Measurements from ENCODE around the gene ANO9.
"Not testable (repeated sequence)": the region's sequence is repeated elsewhere in the genome, so short reads cannot be mapped to it uniquely, and the experiment has no call there.

ANO9 gene

GRCh38 chr11:450809-451451, 9.1 kb upstream of the ANO9 start:
- DNase-seq: peak in 1 of 2 experiments; percentile 33

GRCh38 chr11:449889-450808, 8.3 kb upstream of the ANO9 start, which contains the start of gene PTDSS2:
TSS of gene PTDSS2 (plus strand) at chr11:450279. CDS start at chr11:450456, 177 bp downstream.
- DNase-seq: peak; percentile 91 to 95

DNA sequence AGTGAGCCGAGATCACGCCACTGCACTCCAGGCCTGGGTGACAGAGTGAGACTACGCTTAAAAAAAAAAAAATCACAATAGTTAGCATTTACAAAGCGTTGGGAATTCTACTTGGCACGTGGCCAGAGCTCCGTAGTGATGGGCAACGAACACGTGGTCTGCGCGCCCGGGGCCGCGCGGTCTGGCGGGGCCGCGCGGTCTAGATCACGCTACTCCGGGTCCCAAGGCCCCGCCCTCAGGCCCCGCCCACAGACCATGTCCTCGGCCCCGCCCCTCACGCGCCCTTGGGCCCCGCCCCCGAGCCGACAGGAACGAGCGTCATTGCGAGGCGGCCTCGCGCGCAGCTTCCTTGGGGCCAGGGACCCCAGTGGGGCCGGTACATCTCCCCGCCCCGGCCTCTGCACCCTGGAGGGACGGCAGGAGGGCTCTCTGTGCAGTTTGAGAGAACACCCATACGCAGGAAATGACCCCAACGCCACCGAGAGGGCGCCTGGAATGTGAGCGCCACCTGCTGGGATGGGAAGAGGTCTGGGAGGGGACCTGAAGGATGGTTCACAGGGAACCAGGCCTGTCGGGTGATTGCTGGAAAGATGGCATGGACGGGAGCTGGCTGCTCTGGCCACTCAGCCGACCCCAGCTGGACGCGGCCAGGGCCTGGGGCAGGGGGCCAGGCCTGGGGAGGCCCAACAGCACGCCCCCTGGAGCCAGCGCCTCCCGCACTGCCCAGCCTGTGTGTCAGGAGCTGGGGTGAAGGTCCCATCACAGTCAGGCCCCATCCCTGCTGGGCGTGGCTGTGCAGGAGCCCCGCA, 6.3 kb upstream of the ANO9 start:
- DNase-seq: peak; percentile 76 to 96

DNA sequence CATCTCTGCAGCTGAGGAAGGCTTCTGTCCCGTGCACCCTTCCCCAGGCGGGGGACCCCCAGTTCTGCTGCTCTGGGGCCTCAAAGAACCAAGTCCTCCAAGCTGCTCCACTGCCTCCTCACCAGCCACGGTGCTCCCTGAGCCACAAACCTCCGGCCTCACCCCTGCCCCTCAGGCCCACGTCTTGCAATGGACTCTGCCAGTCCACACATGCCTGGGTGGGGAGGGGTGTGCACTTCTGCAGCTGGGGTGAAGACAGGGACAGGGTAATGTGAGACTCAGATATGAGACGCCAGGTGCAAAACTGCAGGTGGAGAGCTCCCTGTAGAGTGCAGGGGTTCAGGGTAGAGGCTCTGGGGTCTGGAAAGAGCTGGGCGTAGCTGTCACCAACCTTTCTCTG, 5.1 kb upstream of the ANO9 start:
- no peak for DNase-seq

DNA sequence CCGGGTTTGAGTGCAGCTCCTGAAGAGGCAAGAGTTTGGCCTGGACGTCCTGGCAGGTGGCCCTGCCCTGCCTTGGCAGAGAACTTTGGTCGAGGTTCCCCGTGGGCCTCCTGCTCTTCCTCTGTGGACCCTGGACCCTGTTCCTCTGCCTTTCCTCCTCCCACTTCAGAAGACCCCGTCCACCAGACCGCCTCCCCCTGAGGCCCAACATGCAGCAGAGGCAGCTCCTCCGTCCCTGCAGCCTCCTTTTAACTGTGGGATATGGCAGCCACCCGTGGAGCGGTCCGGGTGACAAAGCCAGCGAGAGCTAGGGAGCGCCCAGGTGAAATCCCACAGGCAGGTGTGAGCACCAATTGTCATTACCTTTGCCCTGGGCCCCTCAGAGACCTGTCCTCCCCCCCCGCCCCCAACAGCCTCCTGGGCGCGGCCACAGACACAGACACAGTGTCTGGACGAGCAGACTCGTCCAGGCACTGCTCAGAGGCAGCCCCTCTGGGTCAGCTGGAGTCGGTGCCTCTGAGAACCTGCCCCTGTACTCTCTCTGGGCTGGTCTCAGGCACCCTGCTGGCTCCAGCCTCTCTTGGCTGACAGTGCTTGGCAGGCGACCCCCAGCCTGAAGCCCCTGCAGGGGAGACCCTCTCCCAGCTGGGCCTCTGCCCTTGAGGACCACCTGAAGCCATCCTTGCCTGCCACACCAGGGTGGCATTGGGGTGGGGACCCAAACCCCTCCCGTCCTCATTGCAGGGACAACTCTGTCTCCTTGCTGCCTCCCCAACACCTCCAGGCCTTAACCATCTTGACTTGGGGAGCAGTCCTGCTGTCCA, 4.2 kb upstream of the ANO9 start:
- DNase-seq: peak in 1 of 2 experiments; percentile 39

- no peak for DNase-seq
Observed at GRCh38 chr11:444396-445144, 2.8 kb upstream of the ANO9 start.

DNA sequence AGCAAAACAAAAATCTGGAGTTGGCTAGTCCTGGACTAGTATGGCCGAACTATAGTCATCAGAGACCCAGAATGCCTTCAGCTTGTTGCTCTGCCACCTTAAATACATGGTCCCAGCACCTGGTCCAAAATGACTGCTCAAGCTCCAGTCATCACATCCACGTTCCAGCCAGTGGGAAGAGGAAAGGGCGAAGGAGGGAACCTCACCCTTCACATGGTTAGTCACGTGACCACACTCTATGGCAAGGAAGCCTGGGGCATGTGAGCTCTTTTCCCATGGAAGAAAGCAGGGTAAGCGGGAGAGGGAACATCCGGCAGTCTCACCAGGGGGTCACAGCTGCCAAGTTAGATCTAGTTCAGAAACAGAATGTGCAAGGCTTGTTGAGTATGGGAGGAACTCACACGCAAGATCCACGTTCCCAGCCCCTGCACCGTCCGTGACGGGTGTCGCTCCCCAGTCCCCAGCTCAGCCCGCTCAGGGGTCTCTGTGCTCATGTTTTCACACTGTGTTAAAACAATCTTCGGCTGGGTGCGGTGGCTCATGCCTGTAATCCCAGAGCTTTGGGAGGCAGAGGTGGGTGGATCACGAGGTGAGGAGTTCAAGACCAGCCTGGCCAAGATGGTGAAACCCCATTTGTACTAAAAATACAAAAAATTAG, 1.9 kb upstream of the ANO9 start:
- no peak for DNase-seq

GRCh38 chr11:442611-443081, 835 bp upstream of the ANO9 start:
- no peak for DNase-seq

DNA sequence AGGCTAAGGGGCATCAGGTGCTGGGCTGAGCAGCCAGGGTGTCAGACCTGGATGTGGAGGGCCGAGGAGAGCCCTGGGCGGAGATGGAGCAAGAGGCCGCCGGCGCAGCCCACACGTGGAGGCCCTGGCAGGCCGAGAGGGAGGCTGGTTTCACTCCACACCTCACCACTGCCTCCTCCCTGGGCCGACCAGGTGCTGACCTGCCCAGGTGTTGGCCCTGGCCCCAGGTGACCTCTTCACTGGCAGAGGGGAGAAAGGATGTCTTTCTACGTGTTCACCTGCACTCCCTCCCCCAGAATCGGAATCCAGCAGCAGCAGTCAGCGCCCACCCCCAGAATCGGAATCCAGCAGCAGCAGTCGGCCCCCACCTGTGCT, 781 bp downstream of the ANO9 start:
- no peak for DNase-seq

DNA sequence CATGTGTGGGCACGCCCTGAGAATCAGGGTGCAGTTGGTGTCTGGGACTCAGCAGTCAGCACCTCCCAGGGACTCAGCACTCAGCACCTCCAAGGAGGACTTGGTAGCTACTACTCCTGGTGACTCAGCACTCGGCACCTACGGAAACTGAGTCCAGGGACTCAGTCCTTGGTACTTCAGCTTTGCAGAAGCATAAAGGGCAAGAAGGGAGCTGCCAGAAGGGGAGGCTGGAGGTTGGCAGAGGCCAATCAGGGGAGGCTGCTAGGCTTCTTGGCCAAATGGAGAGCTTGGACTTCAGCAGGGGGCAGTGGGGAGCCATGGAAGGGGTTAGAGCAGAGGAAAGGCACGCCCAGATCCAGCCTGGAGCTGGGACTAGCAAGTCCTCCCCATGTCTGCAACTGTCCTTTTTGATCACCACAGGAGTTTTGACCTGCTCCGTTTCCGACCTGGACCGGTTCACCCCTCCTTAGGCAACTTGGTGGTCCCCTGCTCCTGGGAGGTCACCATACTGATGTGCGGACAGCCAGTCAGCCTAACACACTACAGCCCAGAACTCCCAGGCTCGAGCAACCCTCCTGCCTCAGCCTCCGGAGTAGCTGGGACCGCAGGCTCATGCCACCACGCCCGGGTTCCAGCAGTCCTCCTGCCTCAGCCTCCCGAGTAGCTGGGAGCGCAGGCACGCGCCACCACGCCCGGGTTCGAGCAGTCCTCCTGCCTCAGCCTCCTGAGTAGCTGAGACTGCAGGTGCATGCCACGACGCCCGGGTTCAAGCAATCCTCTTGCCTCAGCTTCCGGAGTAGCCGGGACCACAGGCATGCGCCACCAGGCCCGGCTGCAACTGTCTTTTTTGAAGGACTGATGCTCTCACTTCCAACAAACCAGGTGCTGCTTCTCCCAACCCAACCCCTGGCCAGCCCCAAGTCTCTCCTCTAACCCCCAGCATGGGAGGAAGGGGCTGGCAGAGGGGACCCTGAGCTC, 1.5 kb downstream of the ANO9 start:
- DNase-seq: no peak

- no peak for DNase-seq
Observed at GRCh38 chr11:439315-440064, 2.3 kb downstream of the ANO9 start.

DNA sequence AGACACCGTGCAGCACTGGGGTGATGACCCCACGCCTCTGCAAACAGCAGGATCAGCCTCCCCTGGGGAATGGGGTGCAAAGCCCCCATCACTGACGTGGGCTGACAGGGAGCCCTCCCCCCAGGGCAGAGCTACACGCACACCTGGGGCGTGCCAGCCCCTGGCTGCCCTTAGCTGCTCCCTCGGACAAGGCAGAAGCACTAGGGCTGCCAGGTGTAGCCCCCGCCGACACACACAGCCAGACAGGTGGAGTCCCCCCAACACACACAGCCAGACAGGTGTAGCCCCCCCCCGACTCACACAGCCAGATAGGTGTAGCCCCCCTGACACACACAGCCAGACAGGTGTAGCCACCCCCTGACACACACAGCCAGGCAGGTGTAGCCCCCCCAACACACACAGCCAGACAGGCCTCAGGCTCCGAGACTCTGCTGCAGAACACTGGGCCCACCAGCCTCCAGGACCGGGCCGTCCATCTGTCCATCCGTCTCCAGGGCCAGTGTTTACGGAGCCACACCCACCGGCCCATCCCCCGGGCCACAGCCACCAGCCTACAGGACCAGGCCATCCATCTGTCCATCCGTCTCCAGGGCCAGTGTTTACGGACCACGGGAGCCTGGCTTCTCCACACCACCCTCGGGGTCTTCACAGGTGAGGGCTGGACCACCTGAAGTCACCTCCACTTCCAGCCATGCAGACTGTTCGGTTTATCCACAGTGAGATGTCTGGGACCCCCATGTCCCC, 3.5 kb downstream of the ANO9 start:
- DNase-seq: no peak

DNA sequence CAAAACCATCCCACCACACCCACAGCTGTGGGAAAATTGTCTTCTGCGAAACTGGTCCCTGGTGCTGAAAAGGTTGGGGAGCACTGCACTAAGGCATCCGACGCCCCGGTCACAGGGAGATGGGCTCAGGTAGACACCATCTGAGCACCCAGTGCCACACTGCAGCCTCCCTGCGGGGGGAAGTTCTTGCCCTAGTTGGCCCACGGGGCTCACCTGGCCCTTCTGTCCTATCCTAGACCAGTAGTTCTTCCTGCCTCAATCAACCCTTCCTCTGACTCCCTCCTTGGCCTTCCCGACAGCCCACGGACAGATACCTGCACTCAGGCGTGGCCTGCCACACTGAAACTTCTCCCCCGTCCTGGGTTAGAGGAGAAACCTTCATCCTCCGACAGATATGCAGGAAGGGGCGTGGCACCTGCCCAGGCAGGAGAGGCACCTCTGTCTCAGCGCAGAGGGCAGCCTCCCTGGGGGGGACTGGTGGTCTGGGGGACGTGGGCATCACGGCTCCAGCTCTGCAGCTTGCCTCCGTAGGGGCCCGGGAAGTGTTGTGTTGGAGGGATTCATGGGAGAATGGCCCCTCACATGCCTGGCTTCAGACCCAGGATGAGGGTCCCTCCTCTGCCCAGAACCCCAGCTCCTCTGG, 4.5 kb downstream of the ANO9 start:
- DNase-seq: no peak

DNA sequence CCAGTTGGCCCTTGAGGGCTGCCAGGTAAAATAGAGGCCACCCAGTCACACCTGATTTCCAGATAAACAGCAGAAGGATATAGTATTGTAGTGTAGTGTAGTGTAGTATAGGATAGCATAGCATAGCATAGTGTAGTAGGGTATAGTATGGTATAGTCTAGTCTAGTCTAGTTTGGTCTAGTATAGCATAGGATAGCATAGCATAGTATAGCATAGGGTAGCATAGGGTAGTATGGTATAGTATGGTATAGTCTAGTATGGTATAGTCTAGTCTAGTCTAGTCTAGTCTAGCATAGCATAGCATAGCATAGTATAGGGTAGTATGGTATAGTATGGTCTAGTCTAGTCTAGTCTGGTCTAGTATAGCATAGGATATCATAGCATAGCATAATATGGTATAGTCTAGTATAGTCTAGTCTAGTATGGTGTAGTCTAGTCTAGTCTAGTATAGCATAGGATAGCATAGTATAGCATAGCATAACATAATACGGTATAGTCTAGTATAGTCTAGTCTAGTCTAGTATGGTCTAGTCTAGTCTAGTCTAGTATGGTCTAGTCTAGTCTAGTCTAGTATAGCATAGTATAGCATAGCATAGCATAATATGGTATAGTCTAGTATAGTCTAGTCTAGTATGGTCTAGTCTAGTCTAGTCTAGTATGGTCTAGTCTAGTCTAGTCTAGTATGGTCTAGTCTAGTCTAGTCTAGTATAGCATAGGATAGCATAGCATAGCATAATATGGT, 6.6 kb downstream of the ANO9 start:
- not testable (repeated sequence) for DNase-seq

- no peak for DNase-seq
Observed at GRCh38 chr11:434496-434895, 7.3 kb downstream of the ANO9 start.

GRCh38 chr11:433641-434040, 8.2 kb downstream of the ANO9 start:
- no peak for DNase-seq

GRCh38 chr11:433111-433510, 8.7 kb downstream of the ANO9 start:
- DNase-seq: no peak
